GM18870 (cell line): Measurements from ENCODE around the gene TGFBRAP1.
"Not testable (repeated sequence)": the region's sequence is repeated elsewhere in the genome, so short reads cannot be mapped to it uniquely, and the experiment has no call there.

ENCODE experiments used
- ATAC-seq: cut with Tn5 transposase; IDR thresholded peaks from one replicate; pipeline ENCODE4 v1.9.1; 2021; ENCODE audit warnings: moderate library complexity; ENCODE audit not compliant: unreplicated experiment

Gene TGFBRAP1

DNA sequence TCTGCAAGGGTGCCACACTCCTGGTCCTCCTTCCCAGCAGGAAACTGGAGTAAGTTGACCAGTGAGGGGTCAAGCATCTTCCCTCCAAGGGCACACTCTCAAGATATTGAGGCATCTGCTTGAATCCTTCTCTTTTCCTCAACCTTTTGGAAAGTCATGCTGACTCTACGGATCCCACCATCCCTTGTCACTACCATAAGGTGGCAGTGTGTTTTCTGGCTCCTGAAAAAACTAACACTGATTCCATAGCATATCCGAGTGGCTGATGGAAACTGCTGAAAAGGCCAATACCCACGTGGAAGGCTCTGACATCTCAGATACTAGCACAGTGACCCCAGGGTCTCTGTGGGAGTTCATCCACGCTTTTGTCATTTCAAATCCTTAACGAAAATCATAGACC lies 50.9 kb downstream of the TGFBRAP1 start:
- no peak for ATAC-seq

DNA sequence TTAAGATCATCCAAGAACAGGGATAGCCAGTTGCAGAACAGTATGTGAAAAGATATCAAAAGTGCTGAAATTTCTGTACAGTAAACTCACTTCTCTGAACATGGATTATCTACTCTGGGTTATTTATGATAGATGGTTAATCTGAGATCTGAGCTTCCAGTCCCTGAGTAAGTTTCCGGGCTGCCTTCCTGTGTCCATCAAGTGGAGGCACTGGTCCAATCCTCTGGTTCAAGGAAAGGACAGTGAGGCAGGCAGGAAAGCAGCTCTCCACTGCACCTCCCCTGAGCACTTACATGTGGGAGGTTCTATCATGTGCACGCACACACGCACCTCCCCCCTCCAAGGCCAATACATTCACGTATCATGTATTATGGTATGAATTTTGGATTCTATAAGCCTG lies 55.5 kb downstream of the TGFBRAP1 start:
- no peak for ATAC-seq

DNA sequence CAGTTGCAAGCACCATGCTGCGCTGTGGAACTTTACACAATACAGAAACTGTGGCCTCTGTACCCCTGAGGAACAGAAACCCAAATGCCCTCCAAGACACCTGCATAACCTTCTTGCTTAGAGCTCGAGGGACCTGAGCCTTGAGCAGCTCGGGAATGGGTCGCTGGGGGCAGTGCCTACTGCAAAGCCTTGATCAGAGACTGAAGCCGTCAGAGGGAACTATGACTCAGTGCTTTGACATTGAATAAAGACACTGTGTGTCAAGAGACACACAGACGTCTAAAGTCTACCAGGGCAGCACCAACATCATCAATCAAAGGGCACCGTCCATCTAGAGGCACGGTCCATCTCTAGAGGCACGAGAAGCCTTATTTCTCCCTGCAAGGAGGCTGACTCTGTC lies 57.4 kb downstream of the TGFBRAP1 start:
- no peak for ATAC-seq

DNA sequence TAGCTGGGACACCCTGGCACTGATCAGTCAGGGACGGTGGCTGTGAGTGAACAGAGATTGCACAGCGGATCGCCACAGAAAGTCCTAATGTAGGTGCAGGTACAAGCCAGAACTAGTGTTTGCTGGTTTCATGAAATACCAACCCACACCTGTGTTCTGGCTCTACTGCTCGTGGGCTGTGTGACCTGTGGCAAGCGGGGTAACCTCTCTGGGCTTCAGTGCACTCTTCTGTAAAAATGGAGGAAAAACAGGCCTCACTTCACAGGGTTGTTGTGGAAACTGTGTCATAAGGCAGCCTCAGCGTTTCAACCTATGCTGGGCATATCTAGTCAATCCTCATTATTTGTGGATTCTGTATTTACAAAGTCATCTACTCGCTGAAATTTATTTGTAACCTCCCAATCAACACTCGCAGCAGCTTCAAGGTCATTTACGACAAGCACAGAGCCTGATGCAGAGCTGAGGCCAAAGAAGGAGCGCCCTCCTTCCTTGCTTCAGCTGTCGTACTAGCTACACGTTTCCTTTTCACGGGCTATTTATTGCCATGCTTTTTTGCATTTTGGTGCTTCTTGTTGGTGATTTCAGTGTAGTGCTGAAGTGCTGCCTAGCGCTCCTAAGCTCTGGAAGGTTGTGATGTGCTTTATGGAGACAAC lies 58.0 kb downstream of the TGFBRAP1 start:
- no peak for ATAC-seq

DNA sequence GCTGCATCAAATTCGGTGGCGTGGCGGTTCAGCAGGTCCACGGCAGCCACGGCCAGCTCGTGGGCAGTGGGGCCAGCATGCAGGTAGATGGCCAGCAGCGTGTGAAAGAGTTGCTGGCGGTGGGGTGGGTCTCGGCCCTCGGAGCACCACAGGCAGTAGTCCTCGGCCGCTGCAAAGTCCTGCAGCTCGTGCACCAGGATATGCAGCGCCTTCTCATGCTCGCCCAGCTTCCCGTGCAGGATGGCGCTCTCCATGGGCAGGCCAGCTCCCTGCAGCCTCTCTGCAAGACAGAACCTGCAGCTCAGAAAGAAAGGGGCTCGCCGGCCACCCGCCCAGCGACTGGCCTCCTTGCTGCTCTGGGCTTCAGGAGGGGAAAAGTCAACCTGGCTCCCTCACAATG lies 60.1 kb downstream of the TGFBRAP1 start:
- ATAC-seq, result no peak

DNA sequence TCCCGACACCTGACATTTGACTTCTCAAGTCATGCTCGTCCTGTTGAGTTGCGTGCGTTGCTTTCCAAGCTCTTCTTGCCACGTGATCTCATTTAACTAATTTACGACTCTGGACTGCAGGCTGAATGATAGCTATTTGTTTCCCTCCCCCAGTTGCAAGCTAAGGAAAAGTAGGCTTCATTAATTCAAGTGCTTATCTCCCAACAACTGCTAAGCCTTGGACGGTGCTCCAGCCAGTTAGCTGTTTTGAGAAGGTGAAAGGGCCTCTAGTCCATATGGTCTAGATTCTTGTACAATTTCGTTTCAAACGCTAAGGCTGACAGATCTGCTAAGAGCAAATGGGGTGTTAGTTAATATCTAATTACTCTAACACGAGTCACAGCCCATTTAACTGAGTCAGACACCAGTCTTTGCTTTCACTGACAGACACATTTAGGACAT lies 66.9 kb downstream of the TGFBRAP1 start:
- no peak for ATAC-seq

DNA sequence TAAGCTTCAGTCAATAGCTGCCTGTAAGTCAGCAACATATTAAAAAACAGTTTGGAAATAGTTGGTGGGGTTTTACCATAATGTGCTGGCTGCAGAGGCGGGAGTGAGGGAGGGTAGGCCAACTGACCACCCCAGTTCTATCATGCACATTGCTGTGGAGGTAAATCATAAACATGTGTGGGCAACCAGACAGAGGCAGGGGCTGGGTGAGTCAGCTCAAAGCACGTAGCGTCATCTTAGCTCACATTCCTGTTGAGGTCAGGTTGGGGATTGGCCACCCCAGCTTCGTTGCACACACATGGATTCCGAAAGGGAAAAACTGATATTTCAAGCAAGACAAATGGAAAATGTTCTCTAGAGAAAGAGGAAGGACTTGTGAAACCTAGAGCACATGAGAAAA lies 68.5 kb downstream of the TGFBRAP1 start:
- no peak for ATAC-seq

DNA sequence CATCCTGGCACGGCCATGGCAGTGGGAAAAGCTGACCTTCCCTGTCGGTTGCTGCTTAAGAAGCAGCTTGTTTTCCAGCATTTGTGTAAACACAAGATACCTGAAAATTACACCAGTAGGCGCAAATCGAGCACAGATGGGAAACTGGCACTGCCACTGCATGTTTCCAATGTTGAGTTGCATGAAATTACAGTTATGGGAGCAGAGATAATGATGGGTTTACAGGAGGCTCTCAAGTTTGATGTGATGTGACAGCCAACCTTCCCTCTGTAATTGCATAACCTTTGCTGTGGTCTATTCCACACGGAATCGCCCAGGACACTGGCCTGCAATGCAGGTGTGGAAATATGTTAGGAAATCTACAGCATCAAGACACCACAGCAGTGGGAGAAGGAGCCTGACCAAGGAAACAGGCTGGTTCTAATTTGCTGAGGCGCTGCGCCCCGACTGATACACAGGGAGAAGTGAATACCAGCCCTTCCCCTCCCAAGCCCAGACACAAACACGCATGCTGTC lies 70.6 kb downstream of the TGFBRAP1 start:
- no peak for ATAC-seq

DNA sequence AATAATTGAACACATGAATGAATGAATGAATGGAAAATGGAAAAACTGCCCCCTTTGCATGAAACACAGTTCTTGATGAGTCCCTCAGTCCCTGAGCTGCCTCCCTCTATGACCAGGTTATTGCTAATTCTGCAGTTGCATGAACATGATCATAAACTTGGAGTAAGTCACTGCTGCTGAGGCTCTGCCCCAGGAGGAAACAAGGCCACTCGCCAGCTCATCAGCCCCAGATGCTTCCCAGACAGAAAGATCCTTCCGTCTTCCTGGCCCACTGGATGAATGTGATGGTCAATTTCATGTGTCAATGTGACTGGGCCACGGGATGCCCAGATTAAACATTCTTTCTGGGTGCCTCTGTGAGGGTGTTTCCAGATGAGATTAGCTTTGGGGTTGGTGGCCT lies 71.6 kb downstream of the TGFBRAP1 start:
- ATAC-seq, result no peak

DNA sequence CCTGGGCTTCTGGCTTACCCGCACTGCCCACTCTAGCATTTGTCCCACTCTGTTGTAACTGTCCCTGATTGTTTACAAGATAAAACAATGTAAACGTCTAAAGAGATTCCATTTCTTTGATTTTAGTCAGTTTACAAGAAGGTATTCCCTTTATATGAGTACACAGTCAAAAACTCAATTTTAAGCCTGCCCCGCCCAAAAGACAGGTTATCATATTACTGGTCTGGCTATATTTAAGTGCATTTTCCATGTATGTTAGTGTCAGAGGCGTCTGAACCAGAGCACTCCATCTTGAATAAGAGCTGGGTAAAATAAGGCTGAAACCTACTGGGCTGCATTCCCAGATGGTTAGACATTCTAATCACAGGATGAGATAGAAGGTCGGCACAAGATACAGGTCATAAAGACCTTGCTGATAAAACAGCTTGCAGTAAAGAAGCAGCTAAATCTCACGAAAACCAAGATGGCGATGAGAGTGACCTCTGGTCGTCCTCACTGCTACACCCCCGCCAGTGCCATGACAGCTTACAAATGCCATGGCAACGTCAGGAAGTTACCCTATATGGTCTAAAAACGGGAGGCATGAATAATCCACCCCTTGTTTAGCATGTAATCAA lies 73.0 kb downstream of the TGFBRAP1 start:
- ATAC-seq, result no peak

DNA sequence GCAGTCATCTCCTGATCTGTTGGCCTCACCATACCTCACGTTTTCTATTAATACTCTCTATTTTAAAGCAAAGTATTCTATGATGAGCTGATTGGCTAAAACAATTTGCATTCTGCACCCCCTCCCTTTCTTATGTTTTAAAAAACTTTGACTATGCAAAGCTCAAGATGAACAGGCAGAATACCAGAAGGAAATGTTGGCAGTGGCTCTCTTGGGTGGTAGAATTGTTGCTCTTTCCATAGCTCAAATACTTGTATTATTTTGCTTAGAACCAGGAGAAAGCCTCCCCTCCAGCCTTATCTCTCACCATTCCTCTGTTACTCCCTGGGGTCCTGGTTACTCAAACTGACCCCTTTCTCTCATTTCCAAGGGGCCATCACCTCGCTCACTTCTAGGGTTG lies 73.6 kb downstream of the TGFBRAP1 start:
- no peak for ATAC-seq

DNA sequence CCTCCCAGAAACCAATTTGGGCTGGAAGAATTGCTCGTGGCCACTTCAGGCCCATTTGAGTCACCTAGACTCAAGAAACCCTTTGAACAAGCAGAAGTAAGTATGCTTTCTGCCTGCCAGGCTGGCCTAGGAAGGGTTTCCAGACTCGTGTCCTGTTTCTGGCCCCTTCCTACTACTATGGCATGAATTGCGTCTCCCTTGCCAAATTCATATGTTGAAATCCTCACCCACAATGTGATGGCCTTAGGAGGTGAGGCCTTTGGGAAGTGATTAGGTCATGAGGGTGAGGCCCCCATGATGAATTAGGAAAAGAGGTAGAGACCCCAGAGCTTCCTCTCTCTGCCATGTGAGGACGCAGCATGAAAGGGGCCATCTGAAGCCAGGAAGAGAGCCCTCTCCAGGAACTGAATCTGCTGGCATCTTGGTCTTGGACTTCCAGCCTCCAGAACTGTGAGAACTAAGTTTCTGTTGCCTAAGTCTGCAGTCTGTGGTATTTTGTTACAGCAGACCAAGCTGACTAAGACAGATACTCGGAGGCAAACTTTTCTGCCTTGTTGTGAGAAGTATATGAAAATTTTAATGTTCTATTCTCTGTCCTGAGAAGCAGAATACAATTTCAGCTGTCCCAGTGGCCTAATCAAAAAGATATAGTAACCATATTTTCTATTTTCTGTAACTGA lies 74.9 kb downstream of the TGFBRAP1 start:
- no peak for ATAC-seq

DNA sequence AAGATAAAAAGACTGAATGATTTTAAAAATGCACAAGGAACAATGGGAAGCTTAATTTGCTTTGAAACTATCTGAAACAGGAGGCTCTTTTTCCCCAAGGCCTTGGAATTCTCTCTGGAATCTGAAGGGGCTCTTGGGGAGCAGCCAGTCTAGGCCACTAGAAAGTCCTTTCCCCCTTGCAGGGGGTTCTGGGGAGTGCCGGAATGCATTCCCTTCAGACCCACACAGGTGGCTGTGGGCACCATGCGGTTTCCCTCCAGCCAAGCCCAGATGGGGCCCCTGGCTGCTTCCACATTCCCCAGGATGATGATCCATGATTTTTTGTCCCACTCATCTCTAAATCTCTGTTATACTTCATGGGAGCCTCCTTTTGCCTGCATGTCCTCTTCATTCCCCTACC lies 77.3 kb downstream of the TGFBRAP1 start:
- ATAC-seq, result no peak

DNA sequence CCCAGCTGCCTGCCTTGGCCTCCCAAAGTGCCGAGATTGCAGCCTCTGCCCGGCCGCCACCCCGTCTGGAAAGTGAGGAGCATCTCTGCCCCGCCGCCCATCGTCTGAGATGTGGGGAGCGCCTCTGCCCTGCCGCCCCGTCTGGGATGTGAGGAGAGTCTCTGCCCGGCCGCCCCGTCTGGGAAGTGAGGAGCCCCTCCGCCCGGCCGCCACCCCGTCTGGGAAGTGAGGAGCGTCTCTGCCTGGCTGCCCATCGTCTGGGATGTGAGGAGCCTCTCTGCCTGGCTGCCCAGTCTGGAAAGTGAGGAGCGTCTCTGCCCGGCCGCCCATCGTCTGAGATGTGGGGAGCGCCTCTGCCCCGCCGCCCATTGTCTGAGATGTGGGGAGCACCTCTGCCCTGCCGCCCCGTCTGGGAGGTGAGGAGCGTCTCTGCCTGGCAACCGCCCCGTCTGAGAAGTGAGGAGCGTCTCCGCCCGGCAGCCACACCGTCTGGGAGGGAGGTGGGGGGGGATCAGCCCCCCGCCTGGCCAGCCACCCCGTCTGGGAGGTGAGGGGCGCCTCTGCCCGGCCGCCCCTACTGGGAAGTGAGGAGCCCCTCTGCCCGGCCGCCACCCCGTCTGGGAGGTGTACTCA lies 78.4 kb downstream of the TGFBRAP1 start:
- ATAC-seq, result not testable (repeated sequence)

DNA sequence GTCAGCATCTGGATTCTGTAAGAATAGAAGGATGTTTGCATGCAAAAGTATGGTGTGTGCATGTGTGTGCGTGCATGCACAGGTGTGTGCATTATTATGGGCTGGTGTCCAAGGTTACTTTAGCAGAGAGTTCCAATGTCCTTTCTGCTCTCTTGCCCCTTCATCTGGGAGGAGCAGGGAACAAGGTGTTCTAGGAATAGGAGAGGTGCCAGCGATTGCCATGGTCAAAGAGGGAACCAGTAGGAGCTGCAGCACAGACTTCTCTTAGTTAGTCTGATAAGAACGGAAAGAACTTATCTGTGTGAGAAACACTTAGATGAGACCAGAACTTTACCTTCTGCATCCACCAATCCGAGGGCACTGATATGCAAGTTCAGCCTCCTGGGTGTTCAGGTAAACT lies 79.6 kb downstream of the TGFBRAP1 start:
- no peak for ATAC-seq

DNA sequence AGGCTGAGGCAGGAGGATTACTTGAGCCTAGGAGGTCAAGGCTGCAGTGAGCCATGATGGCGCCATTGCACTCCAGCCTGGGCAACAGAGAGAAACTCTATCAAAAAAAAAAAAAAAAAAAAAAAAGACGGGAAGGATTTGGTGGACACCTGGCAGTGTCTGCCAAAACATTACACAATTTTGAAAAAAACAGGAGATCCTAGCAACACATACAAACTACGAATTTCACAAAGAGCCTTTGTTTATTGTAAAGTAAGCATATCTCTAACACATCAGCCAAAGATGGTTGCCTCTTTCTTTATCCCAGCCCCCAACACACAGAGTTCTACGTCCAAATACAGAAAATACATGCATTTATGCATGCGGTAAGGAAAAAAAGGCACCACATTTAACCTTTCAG lies 80.4 kb downstream of the TGFBRAP1 start:
- no peak for ATAC-seq

DNA sequence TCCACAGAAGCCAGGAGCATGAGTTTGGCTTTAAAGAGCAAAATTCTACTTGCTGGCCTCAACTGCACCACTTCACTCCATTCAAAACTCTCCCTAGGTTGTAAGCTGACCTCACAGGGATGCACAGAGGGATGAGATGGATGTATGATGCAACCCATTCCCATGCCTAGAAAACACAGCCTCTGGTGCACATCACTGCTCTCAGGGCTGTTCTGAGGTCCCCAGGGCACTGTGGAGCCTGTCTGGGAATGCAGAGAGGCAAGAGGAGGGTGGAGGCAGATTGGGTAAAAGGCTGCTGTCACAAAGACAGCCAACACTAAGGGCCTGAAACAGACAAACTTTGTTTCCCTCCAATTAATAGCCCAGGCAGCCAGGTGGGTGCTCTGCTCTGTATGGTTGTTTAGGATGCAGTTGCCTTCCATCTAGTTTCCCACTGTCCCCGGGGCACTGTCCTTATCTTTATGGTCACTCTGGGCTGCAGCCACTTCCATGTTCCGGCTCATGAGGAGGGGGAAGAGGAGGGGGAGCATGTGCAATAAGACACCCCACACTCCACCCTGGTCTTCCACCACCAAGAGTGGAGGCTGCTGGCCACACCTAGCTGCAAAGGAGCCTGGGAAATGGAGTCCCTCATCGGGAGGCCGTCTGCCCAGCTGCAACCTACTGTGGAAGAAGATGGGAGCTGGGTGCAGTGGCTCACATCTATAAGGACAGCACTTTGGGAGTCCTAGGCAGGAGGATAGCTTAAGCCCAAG lies 81.0 kb downstream of the TGFBRAP1 start:
- no peak for ATAC-seq

DNA sequence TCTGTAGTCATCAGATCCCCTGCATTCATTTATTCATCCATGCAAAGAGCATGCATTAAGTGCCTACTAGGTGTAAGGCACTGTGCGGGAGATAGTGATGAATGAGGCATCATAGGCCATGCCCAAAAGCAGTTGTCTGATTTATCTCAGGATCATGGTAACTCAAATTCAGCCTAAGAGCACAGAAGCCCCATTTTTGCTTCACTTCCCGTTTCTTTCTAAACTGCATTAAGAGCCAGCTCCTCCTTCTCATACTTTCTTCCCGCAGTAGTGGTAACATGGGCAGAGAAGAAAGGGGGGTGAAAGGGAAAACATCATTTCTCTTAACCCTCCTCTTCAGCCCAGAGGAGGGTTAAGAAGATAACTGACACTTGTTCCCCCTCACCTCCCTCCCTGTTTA lies 85.1 kb downstream of the TGFBRAP1 start:
- no peak for ATAC-seq

DNA sequence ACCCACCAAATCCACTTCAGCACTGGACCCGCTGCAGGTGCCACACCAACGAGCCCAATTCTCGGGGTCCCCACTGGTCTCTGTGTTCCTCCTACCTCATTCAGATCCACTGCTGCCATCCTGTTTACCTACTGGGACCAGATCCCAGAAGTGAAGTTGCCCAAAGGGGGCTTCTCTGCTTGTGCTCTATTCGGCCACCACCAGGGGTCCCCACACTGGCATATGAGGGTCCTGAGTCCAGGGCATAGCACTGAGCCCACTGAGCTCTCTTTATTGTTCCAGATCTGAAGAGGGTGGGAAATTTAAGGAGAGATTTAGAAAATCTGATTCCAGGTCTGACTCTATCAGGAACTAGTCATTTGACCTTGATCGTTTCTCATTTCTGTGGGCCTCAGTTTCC lies 85.6 kb downstream of the TGFBRAP1 start:
- no peak for ATAC-seq

DNA sequence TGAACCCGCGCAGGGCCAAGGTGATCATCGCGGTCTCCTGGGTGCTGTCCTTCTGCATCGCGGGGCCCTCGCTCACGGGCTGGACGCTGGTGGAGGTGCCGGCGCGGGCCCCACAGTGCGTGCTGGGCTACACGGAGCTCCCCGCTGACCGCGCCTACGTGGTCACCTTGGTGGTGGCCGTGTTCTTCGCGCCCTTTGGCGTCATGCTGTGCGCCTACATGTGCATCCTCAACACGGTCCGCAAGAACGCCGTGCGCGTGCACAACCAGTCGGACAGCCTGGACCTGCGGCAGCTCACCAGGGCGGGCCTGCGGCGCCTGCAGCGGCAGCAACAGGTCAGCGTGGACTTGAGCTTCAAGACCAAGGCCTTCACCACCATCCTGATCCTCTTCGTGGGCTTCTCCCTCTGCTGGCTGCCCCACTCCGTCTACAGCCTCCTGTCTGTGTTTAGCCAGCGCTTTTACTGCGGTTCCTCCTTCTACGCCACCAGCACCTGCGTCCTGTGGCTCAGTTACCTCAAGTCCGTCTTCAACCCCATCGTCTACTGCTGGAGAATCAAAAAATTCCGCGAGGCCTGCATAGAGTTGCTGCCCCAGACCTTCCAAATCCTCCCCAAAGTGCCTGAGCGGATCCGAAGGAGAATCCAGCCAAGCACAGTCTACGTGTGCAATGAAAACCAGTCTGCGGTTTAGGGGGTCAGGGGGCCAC lies 87.1 kb downstream of the TGFBRAP1 start:
- ATAC-seq, result no peak
